HFFc6 (cell line): Measurements from ENCODE around the gene ZBTB16. TPM values are rescaled to one million over a fixed set of nuclear protein-coding genes. Genes with fewer than 3 reads are reported as not detected.

Source experiments
- DNase-seq: peaks from one replicate; pipeline ENCODE4 v3.0.0-alpha.2; 2018
- H3K27ac Mint-ChIP-seq: 2 replicates; pipeline ENCODE4 v1.8.0; 2020; ENCODE audit warnings: mild to moderate bottlenecking, mixed read lengths
- H3K27me3 Mint-ChIP-seq: 2 replicates; pipeline ENCODE4 v1.8.0; 2021; ENCODE audit warnings: mild to moderate bottlenecking, moderate library complexity, mixed read lengths; ENCODE audit not compliant: insufficient read depth
- H3K36me3 Mint-ChIP-seq: 2 replicates; pipeline ENCODE4 v1.8.0; 2021; ENCODE audit warnings: low read depth, mixed read lengths
- H3K4me1 Mint-ChIP-seq: 2 replicates; pipeline ENCODE4 v1.8.0; 2020; ENCODE audit warnings: low read depth, mixed read lengths
- H3K4me3 Mint-ChIP-seq: 2 replicates; pipeline ENCODE4 v1.8.0; 2020; ENCODE audit warnings: mild to moderate bottlenecking, moderate library complexity, mixed read lengths
- H3K9me3 Mint-ChIP-seq: 2 replicates; pipeline ENCODE4 v1.8.0; 2020; ENCODE audit warnings: mild to moderate bottlenecking, mixed read lengths
- CTCF ChIP-seq: fragments of 200-600 bp; sonication (generic); IDR thresholded peaks from 2 replicates; pipeline ENCODE4 v1.5.0; 2021; ENCODE audit warnings: antibody characterized with exemption, mild to moderate bottlenecking
- total RNA-seq, 6 experiments: library from RNA; stranded (reverse); fragmentation: NEBNext Ultra II Directional; extraction: Animal tissue kit (Norgen Biotek cat#: 25700); gene quantifications; 2 replicates in 1 of 6; 3 replicates in 5 of 6; pipeline ENCODE4 v1.2.3, GENCODE V29; 2021

ZBTB16 gene
- total RNA-seq, 6 experiments from 2014 or later: not detected

- peak overlapping the region; percentile 99 for H3K27ac Mint-ChIP-seq
- H3K36me3 Mint-ChIP-seq: peaks cover 52% of the 10 kb centered on the region
- no peaks in the 10 kb centered on the region for H3K27me3 Mint-ChIP-seq
- DNase-seq: no peak
- peaks cover 34% of the 10 kb centered on the region for H3K9me3 Mint-ChIP-seq
- peaks cover 85% of the 10 kb centered on the region for H3K4me1 Mint-ChIP-seq
- no peak for TF ChIP-seq CTCF
- peak overlapping the region; percentile 95 for H3K4me3 Mint-ChIP-seq
Observed at GRCh38 chr11:114296605-114297372, 237.3 kb downstream of the ZBTB16 start.

- no peaks in the 10 kb centered on the region for H3K27me3 Mint-ChIP-seq
- no peak for TF ChIP-seq CTCF
- H3K9me3 Mint-ChIP-seq: peaks cover 36% of the 10 kb centered on the region
- peaks cover 60% of the 10 kb centered on the region for H3K36me3 Mint-ChIP-seq
- H3K4me1 Mint-ChIP-seq: peaks cover 82% of the 10 kb centered on the region
- H3K27ac Mint-ChIP-seq: peak overlapping the region; percentile 99
- DNase-seq: no peak
- H3K4me3 Mint-ChIP-seq: peak overlapping the region; percentile 95
Observed at GRCh38 chr11:114297806-114298709, 238.5 kb downstream of the ZBTB16 start.

- Mint-ChIP-seq H3K4me1 (peaks cover 78% of the 10 kb centered on the region), H3K9me3 (peaks cover 36% of the 10 kb centered on the region), H3K4me3 (peak overlapping the region; percentile 95), H3K27me3 (no peaks in the 10 kb centered on the region), H3K36me3 (peaks cover 61% of the 10 kb centered on the region), H3K27ac (peak overlapping the region; percentile 99)
- TF ChIP-seq CTCF: no peak
- no peak for DNase-seq
Observed at GRCh38 chr11:114298710-114299109, 239.2 kb downstream of the ZBTB16 start.

Other genes with a start within 250 kb of the ZBTB16 start
- gene USP28, start 184.1 kb upstream of the ZBTB16 start, total RNA-seq: 10 to 100 TPM; 15.4 to 21.5 (median 17.8) TPM
- not detected for gene HTR3B, start 154.9 kb upstream of the ZBTB16 start, total RNA-seq
- gene HTR3A, start 84.6 kb upstream of the ZBTB16 start, total RNA-seq: not detected
- 100 to 1,000 TPM; 191 to 264 (median 205) TPM for gene NNMT, start 236.7 kb downstream of the ZBTB16 start, total RNA-seq